Trophoblast cell (in vitro differentiated cells and primary cell): ENCODE measurements around the gene B3GALNT2.

Experiments used
- DNase-seq, 2 donors: peaks; one replicate each; pipeline ENCODE4 v3.0.0-alpha.2; 2016
- H2AFZ ChIP-seq: 2 replicates; pipeline ENCODE4 v1.6.1; 2013; ENCODE audit warnings: low read length, moderate library complexity, mild to moderate bottlenecking; ENCODE audit not compliant: insufficient read depth, poor library complexity
- H2AK5ac ChIP-seq: 2 replicates; pipeline ENCODE4 v1.6.1; 2013; ENCODE audit warnings: mild to moderate bottlenecking, low read length
- H2BK120ac ChIP-seq: 2 replicates; pipeline ENCODE4 v1.6.1; 2013; ENCODE audit warnings: low read length, mild to moderate bottlenecking, moderate library complexity; ENCODE audit not compliant: insufficient read depth, poor library complexity
- H2BK12ac ChIP-seq: 2 replicates; pipeline ENCODE4 v1.6.1; 2013; ENCODE audit warnings: mild to moderate bottlenecking, low read length, moderate library complexity
- H2BK5ac ChIP-seq: 2 replicates; pipeline ENCODE4 v1.6.1; 2013; ENCODE audit warnings: low read length, low read depth, moderate library complexity, mild to moderate bottlenecking; ENCODE audit not compliant: poor library complexity
- H3K14ac ChIP-seq: 2 replicates; pipeline ENCODE4 v1.6.1; 2013; ENCODE audit warnings: mild to moderate bottlenecking, low read length
- H3K18ac ChIP-seq: 2 replicates; pipeline ENCODE4 v1.6.1; 2013; ENCODE audit warnings: mild to moderate bottlenecking, low read length
- H3K23ac ChIP-seq: 2 replicates; pipeline ENCODE4 v1.6.1; 2013; ENCODE audit warnings: low read length
- H3K27ac ChIP-seq: 2 replicates; pipeline ENCODE4 v1.5.1; 2013; ENCODE audit warnings: low read depth, mild to moderate bottlenecking, inconsistent platforms, low read length, moderate library complexity
- H3K27me3 ChIP-seq: 2 replicates; pipeline ENCODE4 v1.6.1; 2013; ENCODE audit warnings: inconsistent platforms, mild to moderate bottlenecking, low read length, moderate library complexity; ENCODE audit not compliant: insufficient read depth
- H3K36me3 ChIP-seq, 2 experiments: 1 replicate in 1 of 2; 2 replicates in 1 of 2; pipeline ENCODE4 v1.6.1; 2013; ENCODE audit warnings: low read length in 2 of 2, mild to moderate bottlenecking in 2 of 2, moderate library complexity in 1 of 2; ENCODE audit not compliant: insufficient read depth in 2 of 2, control insufficient read depth in 1 of 2
- H3K4ac ChIP-seq: 2 replicates; pipeline ENCODE4 v1.6.1; 2013; ENCODE audit warnings: low read depth, mild to moderate bottlenecking, low read length, moderate library complexity
- H3K4me1 ChIP-seq, 2 experiments: 1 replicate in 1 of 2; 2 replicates in 1 of 2; pipeline ENCODE4 v1.6.1; 2013; ENCODE audit warnings: low read length in 2 of 2, mild to moderate bottlenecking in 2 of 2, moderate library complexity in 1 of 2; ENCODE audit not compliant: insufficient read depth in 2 of 2, control insufficient read depth in 1 of 2
- H3K4me2 ChIP-seq: 2 replicates; pipeline ENCODE4 v1.6.1; 2013; ENCODE audit warnings: inconsistent platforms, mild to moderate bottlenecking, low read length, moderate library complexity
- H3K4me3 ChIP-seq: 2 replicates; pipeline ENCODE4 v1.5.1; 2013; ENCODE audit warnings: mild to moderate bottlenecking, low read depth, low read length, inconsistent platforms
- H3K79me1 ChIP-seq: one replicate; pipeline ENCODE4 v1.6.1; 2013; ENCODE audit warnings: low read length
- H3K79me2 ChIP-seq: 2 replicates; pipeline ENCODE4 v1.6.1; 2013; ENCODE audit warnings: low read length, mild to moderate bottlenecking; ENCODE audit not compliant: control insufficient read depth, insufficient read depth, poor library complexity
- H3K9ac ChIP-seq: 2 replicates; pipeline ENCODE4 v1.6.1; 2013; ENCODE audit warnings: mild to moderate bottlenecking, low read length
- H3K9me3 ChIP-seq: 2 replicates; pipeline ENCODE4 v1.6.1; 2013; ENCODE audit warnings: low read depth, mild to moderate bottlenecking, control low read depth, inconsistent platforms, low read length; ENCODE audit not compliant: insufficient read depth
- H4K12ac ChIP-seq: 2 replicates; pipeline ENCODE4 v1.6.1; 2013; ENCODE audit warnings: low read depth, mild to moderate bottlenecking, low read length, moderate library complexity
- H4K8ac ChIP-seq: 2 replicates; pipeline ENCODE4 v1.6.1; 2013; ENCODE audit warnings: low read depth, mild to moderate bottlenecking, low read length, moderate library complexity
- H4K91ac ChIP-seq: one replicate; pipeline ENCODE4 v1.6.1; 2013; ENCODE audit warnings: low read depth, mild to moderate bottlenecking, low read length, moderate library complexity
- WGBS: extraction: QIAGEN DNeasy Blood & Tissue Kit; methylation state at CpG from one replicate; pipeline ENCODE4 v1.1.7; 2013; ENCODE audit warnings: missing lambda C conversion rate; ENCODE audit not compliant: insufficient read length, insufficient coverage; ENCODE audit errors: extremely low coverage; 5-methylcytosine and 5-hydroxymethylcytosine counted together

B3GALNT2 gene

GRCh38 chr1:235515844-235516512 is 11.7 kb upstream of the B3GALNT2 start:
- H3K79me1 ChIP-seq: no peaks in the 10 kb centered on the region
- no peak overlapping the region for H3K18ac ChIP-seq
- H3K4me2 ChIP-seq: no peak overlapping the region
- H3K79me2 ChIP-seq: no peaks in the 10 kb centered on the region
- H3K4me1 ChIP-seq: no peaks in the 10 kb centered on the region
- no peak for DNase-seq
- H3K4me3 ChIP-seq: no peak overlapping the region
- H3K4ac ChIP-seq: no peak overlapping the region
- no peak overlapping the region for H3K14ac ChIP-seq
- WGBS: 100% methylated on average over 1 of the region's 5 CpGs
- no peaks in the 10 kb centered on the region for H3K9me3 ChIP-seq
- no peak overlapping the region for H4K12ac ChIP-seq
- no peak overlapping the region for H2BK120ac ChIP-seq
- no peak overlapping the region for H2BK12ac ChIP-seq
- no peak overlapping the region for H2AFZ ChIP-seq
- H3K27ac ChIP-seq: no peak overlapping the region
- no peak overlapping the region for H4K91ac ChIP-seq
- H3K27me3 ChIP-seq: no peaks in the 10 kb centered on the region
- no peak overlapping the region for H4K8ac ChIP-seq
- H3K9ac ChIP-seq: no peak overlapping the region
- no peak overlapping the region for H3K23ac ChIP-seq
- no peaks in the 10 kb centered on the region for H3K36me3 ChIP-seq
- no peak overlapping the region for H2BK5ac ChIP-seq
- no peak overlapping the region for H2AK5ac ChIP-seq

DNA sequence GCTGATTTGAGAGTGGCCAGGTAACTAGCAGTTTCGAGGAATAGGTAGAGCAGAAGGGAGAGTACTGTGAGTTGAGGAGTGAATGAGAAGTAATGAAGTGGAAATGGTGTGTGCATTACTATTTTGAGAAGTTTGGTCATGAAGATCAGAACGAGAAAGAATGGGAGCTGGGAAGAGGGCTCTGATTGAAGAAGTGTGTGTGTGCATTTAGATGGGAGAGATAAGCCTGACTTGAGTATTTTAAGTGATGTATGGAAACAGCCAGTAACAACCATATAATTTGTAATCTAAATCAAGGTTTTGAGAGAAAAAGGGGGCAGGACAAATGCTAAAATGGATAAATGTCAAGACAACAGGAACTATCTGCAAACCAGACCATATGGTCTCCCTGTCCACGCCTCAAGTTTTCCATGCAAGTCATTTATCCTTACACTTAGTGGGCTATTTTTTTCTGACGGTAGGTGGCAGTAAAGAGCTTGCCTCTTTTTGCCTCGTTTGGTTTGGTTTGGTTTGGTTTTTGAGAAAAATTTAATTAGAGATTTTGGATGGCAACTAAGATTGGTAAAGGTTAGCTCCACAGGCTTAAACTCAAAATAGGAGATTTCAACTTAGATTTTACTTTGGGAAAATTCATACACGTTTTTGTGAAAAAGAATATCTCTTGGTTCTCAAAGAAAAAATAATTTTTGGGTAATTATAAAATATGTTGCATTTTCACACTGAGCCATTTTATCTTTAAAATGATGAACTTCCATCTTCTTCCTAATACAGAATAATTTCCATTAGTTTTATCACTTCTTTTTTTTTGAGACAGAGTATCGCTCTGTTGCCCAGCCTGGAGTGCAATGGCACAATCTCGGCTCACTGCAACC is 9.5 kb upstream of the B3GALNT2 start:
- Histone ChIP-seq H4K12ac (no peak overlapping the region), H3K4me1 (no peaks in the 10 kb centered on the region), H2BK5ac (no peak overlapping the region), H3K79me1 (no peaks in the 10 kb centered on the region), H4K91ac (no peak overlapping the region), H3K27ac (no peak overlapping the region), H3K27me3 (no peaks in the 10 kb centered on the region), H2BK120ac (no peak overlapping the region), H2AK5ac (no peak overlapping the region), H3K4me3 (no peak overlapping the region), H3K79me2 (no peaks in the 10 kb centered on the region), H2AFZ (no peak overlapping the region), H3K9ac (no peak overlapping the region), H3K4ac (no peak overlapping the region), H3K18ac (no peak overlapping the region), H3K9me3 (no peaks in the 10 kb centered on the region), H3K23ac (no peak overlapping the region), H3K36me3 (no peaks in the 10 kb centered on the region), H4K8ac (no peak overlapping the region), H3K14ac (no peak overlapping the region), H3K4me2 (no peak overlapping the region), H2BK12ac (no peak overlapping the region)
- DNase-seq: peak; percentile 41 to 94
- WGBS: 100% methylated on average over 1 of the region's 8 CpGs

GRCh38 chr1:235511470-235512240 is 7.4 kb upstream of the B3GALNT2 start:
- Histone ChIP-seq H3K23ac (no peak overlapping the region), H3K4ac (no peak overlapping the region), H3K79me2 (no peaks in the 10 kb centered on the region), H3K4me2 (no peak overlapping the region), H3K9me3 (no peaks in the 10 kb centered on the region), H2AFZ (no peak overlapping the region), H2BK120ac (no peak overlapping the region), H3K18ac (no peak overlapping the region), H2BK5ac (no peak overlapping the region), H2BK12ac (no peak overlapping the region), H3K36me3 (no peaks in the 10 kb centered on the region), H4K91ac (no peak overlapping the region), H3K4me1 (no peaks in the 10 kb centered on the region), H3K27me3 (no peaks in the 10 kb centered on the region), H2AK5ac (no peak overlapping the region), H4K12ac (no peak overlapping the region), H3K4me3 (no peak overlapping the region), H4K8ac (no peak overlapping the region), H3K9ac (no peak overlapping the region), H3K14ac (no peak overlapping the region), H3K27ac (no peak overlapping the region), H3K79me1 (no peaks in the 10 kb centered on the region)
- no CpG with 5 or more reads among the region's 13 CpGs for WGBS
- DNase-seq: peak; percentile 12 to 44

DNA sequence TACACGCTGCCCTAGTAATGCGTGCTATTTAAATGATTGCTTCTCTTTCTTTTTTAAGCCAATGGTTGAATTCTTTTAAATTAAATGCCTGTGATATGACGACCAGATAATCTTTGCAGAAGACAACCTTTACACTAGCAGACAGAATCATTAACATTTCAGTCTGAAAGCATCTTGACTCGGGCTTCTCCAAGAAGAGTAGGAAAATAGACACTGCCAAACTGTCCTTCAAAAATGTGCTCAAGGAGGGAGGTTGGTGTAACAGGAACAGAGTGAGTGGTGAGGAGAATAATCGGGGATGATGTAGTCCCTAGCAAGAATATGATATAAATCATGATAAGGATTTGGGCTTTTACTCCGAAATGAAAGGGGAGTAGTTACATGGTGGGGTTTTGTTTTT is 6.6 kb upstream of the B3GALNT2 start:
- H4K12ac ChIP-seq: no peak overlapping the region
- H2AK5ac ChIP-seq: no peak overlapping the region
- no peak overlapping the region for H2BK5ac ChIP-seq
- no peak for DNase-seq
- H3K27ac ChIP-seq: no peak overlapping the region
- no peaks in the 10 kb centered on the region for H3K36me3 ChIP-seq
- H3K4ac ChIP-seq: no peak overlapping the region
- H3K27me3 ChIP-seq: no peaks in the 10 kb centered on the region
- no peak overlapping the region for H3K9ac ChIP-seq
- no peak overlapping the region for H3K23ac ChIP-seq
- H3K4me1 ChIP-seq: no peaks in the 10 kb centered on the region
- no peak overlapping the region for H2BK12ac ChIP-seq
- H3K4me3 ChIP-seq: no peak overlapping the region
- H3K14ac ChIP-seq: no peak overlapping the region
- H3K79me2 ChIP-seq: no peaks in the 10 kb centered on the region
- WGBS: no CpG with 5 or more reads among the region's 6 CpGs
- no peaks in the 10 kb centered on the region for H3K9me3 ChIP-seq
- no peaks in the 10 kb centered on the region for H3K79me1 ChIP-seq
- H3K18ac ChIP-seq: no peak overlapping the region
- no peak overlapping the region for H2BK120ac ChIP-seq
- H2AFZ ChIP-seq: no peak overlapping the region
- H4K8ac ChIP-seq: no peak overlapping the region
- H4K91ac ChIP-seq: no peak overlapping the region
- H3K4me2 ChIP-seq: no peak overlapping the region
